Activated naive CD8-positive, alpha-beta T cell (primary cell): Measurements from ENCODE around the gene SNTG2.

Source experiments
- H3K27ac Mint-ChIP-seq: one replicate; pipeline ENCODE4 v1.8.0; 2021; ENCODE audit warnings: mixed read lengths
- H3K27me3 Mint-ChIP-seq: one replicate; pipeline ENCODE4 v1.8.0; 2021; ENCODE audit warnings: mixed read lengths
- H3K36me3 Mint-ChIP-seq: one replicate; pipeline ENCODE4 v1.8.0; 2021; ENCODE audit warnings: mixed read lengths
- H3K4me1 Mint-ChIP-seq: one replicate; pipeline ENCODE4 v1.8.0; 2021; ENCODE audit warnings: low read depth, mixed read lengths
- H3K4me3 Mint-ChIP-seq: one replicate; pipeline ENCODE4 v1.8.0; 2021; ENCODE audit warnings: mild to moderate bottlenecking, mixed read lengths
- H3K9me3 Mint-ChIP-seq: one replicate; pipeline ENCODE4 v1.8.0; 2021; ENCODE audit warnings: low read depth, mixed read lengths

The SNTG2 gene

DNA sequence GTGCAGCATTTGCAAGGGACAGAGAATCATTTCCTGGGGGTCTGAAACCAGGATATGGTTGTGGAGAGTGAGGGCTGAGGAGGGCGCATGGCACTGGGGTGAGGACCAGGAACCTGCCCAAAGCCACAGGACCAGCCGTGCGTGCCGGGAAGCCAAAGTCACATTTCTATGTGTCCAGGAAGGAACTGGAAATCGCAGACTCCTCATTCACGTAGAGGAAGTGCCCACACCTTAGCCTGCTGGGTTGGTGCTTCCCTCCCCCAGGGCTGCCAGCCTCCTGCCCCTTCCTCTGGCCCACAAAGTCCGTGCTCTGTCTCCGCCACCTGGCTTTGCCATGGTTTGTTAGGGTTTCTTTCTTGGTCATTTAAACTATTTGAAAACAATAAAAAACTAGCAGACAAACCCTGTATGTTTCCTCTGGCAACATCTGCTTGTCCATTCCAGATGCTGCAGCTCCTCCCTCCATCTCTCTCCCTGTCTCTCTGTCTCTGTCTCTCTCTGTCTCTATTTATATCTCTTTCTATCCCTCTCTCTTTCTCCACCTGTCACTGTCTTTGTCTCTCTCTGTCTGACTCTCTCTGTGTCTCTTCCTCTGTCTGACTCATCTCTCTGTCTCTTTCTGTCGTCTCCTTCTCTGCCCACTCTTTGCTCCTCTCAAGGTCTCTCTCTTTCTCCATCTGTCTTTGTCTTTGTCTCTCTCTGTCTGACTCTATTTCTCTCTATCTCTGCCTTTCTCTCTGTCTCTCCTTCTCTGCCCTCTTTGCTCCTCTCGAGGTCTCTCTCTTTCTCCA, 299.4 kb downstream of the SNTG2 start:
- peaks cover 4% of the 10 kb centered on the region for H3K4me1 Mint-ChIP-seq
- no peak overlapping the region for H3K27ac Mint-ChIP-seq
- peaks cover 2% of the 10 kb centered on the region for H3K36me3 Mint-ChIP-seq
- no peaks in the 10 kb centered on the region for H3K9me3 Mint-ChIP-seq
- no peak overlapping the region for H3K4me3 Mint-ChIP-seq
- H3K27me3 Mint-ChIP-seq: no peaks in the 10 kb centered on the region

DNA sequence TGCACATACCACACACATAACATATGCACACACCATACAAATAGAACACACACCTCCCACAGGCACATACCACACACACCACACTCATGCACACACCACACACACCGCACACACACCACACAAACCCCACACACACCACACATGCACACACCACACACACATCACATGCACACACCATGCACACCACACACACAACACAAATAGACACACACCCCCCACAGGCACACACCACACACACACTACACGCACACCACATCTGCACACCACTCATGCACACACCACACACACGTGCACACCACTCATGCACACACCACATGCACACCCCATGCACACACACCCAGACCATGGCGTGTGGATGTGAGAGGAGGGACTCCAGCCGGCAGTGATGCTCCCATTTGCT, 300.9 kb downstream of the SNTG2 start:
- Mint-ChIP-seq H3K27ac (no peak overlapping the region), H3K36me3 (peaks cover 4% of the 10 kb centered on the region), H3K9me3 (no peaks in the 10 kb centered on the region), H3K27me3 (no peaks in the 10 kb centered on the region), H3K4me3 (no peak overlapping the region), H3K4me1 (peaks cover 4% of the 10 kb centered on the region)

GRCh38 chr2:1253629-1254028, 303.0 kb downstream of the SNTG2 start:
- no peak overlapping the region for H3K27ac Mint-ChIP-seq
- H3K4me1 Mint-ChIP-seq: peaks cover 4% of the 10 kb centered on the region
- no peaks in the 10 kb centered on the region for H3K27me3 Mint-ChIP-seq
- no peaks in the 10 kb centered on the region for H3K9me3 Mint-ChIP-seq
- peaks cover 4% of the 10 kb centered on the region for H3K36me3 Mint-ChIP-seq
- no peak overlapping the region for H3K4me3 Mint-ChIP-seq

- Mint-ChIP-seq H3K27me3 (no peaks in the 10 kb centered on the region), H3K4me1 (peaks cover 4% of the 10 kb centered on the region), H3K36me3 (peaks cover 4% of the 10 kb centered on the region), H3K27ac (no peak overlapping the region), H3K4me3 (no peak overlapping the region), H3K9me3 (no peaks in the 10 kb centered on the region)
These were observed 304.2 kb downstream of the SNTG2 start for GRCh38 chr2:1254662-1255343.

DNA sequence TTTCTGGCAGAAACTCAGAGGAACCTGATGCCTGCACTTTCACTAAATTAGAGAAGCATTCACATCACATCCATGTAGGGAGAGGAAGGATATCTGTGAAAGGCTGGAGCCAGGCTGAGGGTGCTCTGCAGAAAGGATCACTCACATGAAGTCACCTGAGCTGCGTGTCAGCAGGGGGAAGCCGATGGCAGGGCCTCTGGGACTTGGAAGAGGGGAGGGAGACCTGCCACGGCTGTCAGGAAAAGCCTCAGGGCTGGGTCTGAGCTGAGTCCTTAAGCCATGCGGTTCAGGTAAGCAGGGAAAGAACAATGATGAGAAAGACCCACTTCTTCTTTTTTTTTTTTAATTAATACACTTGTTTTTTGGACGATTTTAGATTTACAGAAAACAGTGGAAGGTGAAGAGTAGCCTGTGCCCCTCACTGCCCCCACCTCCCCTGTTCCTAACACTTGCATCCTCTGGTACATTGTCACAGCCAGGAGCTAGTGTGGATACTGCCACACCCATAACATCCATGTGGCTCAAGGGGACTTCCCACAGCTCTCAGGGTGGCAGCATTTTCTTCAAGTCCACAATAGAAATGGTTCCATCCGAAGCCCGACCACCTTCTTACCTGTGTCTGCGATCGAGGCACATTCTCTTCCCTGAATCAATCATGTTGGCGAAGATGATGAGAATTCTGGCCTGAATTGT, 306.1 kb downstream of the SNTG2 start:
- no peaks in the 10 kb centered on the region for H3K4me1 Mint-ChIP-seq
- H3K9me3 Mint-ChIP-seq: no peaks in the 10 kb centered on the region
- no peak overlapping the region for H3K4me3 Mint-ChIP-seq
- peaks cover 6% of the 10 kb centered on the region for H3K36me3 Mint-ChIP-seq
- H3K27ac Mint-ChIP-seq: no peak overlapping the region
- H3K27me3 Mint-ChIP-seq: no peaks in the 10 kb centered on the region

- H3K9me3 Mint-ChIP-seq: no peaks in the 10 kb centered on the region
- peaks cover 11% of the 10 kb centered on the region for H3K36me3 Mint-ChIP-seq
- no peaks in the 10 kb centered on the region for H3K4me1 Mint-ChIP-seq
- no peaks in the 10 kb centered on the region for H3K27me3 Mint-ChIP-seq
- H3K4me3 Mint-ChIP-seq: no peak overlapping the region
- H3K27ac Mint-ChIP-seq: no peak overlapping the region
These were observed 306.7 kb downstream of the SNTG2 start for GRCh38 chr2:1257334-1257733.

GRCh38 chr2:1259746-1260145, 309.1 kb downstream of the SNTG2 start:
- Mint-ChIP-seq H3K27me3 (no peaks in the 10 kb centered on the region), H3K4me3 (no peak overlapping the region), H3K36me3 (peaks cover 8% of the 10 kb centered on the region), H3K9me3 (no peaks in the 10 kb centered on the region), H3K4me1 (no peaks in the 10 kb centered on the region), H3K27ac (no peak overlapping the region)

GRCh38 chr2:1262609-1263008, 312.0 kb downstream of the SNTG2 start:
- no peaks in the 10 kb centered on the region for H3K27me3 Mint-ChIP-seq

DNA sequence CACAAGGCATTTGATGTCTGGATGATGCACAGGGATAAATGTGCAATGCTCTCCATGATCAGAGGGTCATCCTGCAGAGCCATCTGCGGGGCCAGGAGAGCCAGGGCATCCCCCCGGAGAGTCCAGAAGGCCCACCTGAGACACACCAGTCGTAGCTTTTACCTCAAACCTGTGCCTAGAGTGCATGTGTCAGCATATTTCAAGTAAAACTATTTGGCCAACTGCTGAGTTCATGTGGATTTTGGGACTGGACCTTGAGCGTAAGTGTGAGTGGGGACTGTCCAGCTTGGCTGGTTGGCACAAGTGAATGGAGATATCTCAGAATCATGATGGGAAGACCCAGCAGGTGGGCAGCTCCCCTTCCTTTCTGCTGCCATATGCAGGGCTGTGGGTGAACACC, 314.8 kb downstream of the SNTG2 start:
- no peak overlapping the region for H3K4me3 Mint-ChIP-seq
- H3K27me3 Mint-ChIP-seq: peaks cover 1% of the 10 kb centered on the region
- no peak overlapping the region for H3K27ac Mint-ChIP-seq
- H3K9me3 Mint-ChIP-seq: no peaks in the 10 kb centered on the region
- H3K4me1 Mint-ChIP-seq: no peaks in the 10 kb centered on the region
- H3K36me3 Mint-ChIP-seq: peaks cover 16% of the 10 kb centered on the region

More at GRCh38 chr2:1262609-1263008, 312.0 kb downstream of the SNTG2 start:
- Mint-ChIP-seq H3K36me3 (peaks cover 9% of the 10 kb centered on the region), H3K4me1 (no peaks in the 10 kb centered on the region), H3K9me3 (no peaks in the 10 kb centered on the region), H3K4me3 (no peak overlapping the region), H3K27ac (no peak overlapping the region)

DNA sequence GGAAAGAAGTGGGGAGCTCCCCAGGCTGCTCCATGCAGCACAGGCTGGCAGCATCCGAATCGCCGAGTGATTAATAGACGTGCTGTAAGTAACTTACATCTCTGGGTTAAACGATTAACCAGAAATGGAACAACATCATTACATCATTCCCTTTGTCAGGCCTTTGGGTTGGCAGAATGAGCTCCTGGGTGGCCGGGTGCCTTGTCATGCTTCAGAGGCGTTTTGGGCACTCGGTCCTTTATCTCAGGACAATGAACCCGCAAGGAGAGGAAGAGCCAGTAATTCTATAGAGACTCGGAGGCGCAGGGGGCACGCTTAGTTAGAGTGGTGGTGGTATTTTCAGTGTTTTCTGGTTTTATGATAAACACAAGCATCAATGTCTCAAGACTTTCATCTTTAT, 315.7 kb downstream of the SNTG2 start:
- Mint-ChIP-seq H3K9me3 (no peaks in the 10 kb centered on the region), H3K4me3 (no peak overlapping the region), H3K27me3 (peaks cover 1% of the 10 kb centered on the region), H3K4me1 (no peaks in the 10 kb centered on the region), H3K27ac (no peak overlapping the region), H3K36me3 (peaks cover 16% of the 10 kb centered on the region)

- Mint-ChIP-seq H3K4me1 (no peaks in the 10 kb centered on the region), H3K27ac (no peak overlapping the region), H3K4me3 (no peak overlapping the region)
These were observed 317.4 kb downstream of the SNTG2 start for GRCh38 chr2:1268034-1268433.

GRCh38 chr2:1269812-1270211, 319.2 kb downstream of the SNTG2 start:
- H3K27ac Mint-ChIP-seq: no peak overlapping the region
- H3K36me3 Mint-ChIP-seq: peaks cover 30% of the 10 kb centered on the region
- peaks cover 1% of the 10 kb centered on the region for H3K27me3 Mint-ChIP-seq
- H3K4me1 Mint-ChIP-seq: no peaks in the 10 kb centered on the region
- H3K9me3 Mint-ChIP-seq: peaks cover 12% of the 10 kb centered on the region
- no peak overlapping the region for H3K4me3 Mint-ChIP-seq

More at GRCh38 chr2:1268034-1268433, 317.4 kb downstream of the SNTG2 start:
- Mint-ChIP-seq H3K36me3 (peaks cover 15% of the 10 kb centered on the region), H3K27me3 (peaks cover 1% of the 10 kb centered on the region), H3K9me3 (no peaks in the 10 kb centered on the region)

DNA sequence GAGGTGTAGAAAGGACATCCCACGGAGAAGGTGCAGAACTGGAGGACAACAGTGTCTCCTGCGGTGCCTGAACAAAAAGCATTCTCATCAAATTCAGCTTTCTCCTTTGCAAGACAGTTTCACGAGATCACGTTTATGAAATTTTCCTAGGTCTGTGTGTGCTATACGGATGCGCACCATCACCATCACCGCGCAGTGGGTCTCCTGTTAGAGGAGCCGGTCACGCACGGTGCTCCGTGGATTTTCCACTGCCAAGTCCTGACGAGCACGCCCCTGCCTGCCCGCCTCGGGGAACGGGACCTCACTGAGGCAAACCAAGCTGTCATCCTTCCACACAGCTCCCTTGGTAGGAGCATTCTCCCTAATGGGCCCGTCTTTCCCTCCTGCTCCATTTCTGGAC, 322.2 kb downstream of the SNTG2 start:
- Mint-ChIP-seq H3K36me3 (peaks cover 37% of the 10 kb centered on the region), H3K4me1 (no peaks in the 10 kb centered on the region), H3K27me3 (peaks cover 1% of the 10 kb centered on the region), H3K4me3 (no peak overlapping the region), H3K27ac (no peak overlapping the region), H3K9me3 (peaks cover 26% of the 10 kb centered on the region)

DNA sequence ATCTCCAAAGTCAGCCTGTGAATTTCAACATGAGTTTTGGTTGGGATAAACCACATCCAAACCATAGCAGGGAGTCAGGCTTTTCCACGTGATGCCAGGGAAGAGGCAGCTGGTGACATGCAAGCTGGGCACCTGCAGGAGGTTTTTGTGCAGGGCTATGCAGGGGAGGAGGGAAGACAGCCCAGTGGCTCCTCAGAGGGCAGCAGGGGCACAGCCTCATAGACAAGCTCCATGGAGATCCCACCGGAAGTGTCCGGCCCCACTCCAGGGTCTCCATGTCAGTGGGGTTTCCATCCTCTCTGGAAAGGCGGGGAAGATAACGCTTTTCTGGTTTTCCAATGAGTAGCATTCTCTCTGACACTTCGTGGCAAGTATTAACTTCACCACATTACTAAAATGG, 327.0 kb downstream of the SNTG2 start:
- Mint-ChIP-seq H3K9me3 (peaks cover 26% of the 10 kb centered on the region), H3K36me3 (peaks cover 29% of the 10 kb centered on the region), H3K4me1 (no peaks in the 10 kb centered on the region), H3K27ac (no peak overlapping the region), H3K4me3 (no peak overlapping the region), H3K27me3 (no peaks in the 10 kb centered on the region)

DNA sequence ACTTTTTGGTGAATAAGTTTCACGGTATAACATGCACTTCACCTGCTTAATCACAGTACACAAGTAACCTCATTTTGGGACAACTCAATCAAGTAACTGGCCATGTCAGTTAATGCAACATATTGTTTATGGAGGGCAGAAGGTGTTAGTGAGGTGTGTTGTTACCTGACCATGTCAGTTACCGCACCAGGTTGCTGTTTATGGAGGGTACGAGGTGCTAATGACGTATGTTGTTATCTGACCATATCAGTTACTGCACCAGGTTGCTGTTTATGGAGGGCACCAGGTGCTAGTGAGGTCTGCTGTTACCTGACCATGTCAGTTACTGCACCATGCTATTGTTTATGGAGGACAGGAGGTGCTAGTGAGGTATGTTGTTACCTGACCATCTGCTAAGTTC, 327.5 kb downstream of the SNTG2 start:
- Mint-ChIP-seq H3K27me3 (no peaks in the 10 kb centered on the region), H3K4me1 (no peaks in the 10 kb centered on the region), H3K4me3 (no peak overlapping the region), H3K27ac (no peak overlapping the region), H3K36me3 (peaks cover 28% of the 10 kb centered on the region), H3K9me3 (peaks cover 26% of the 10 kb centered on the region)
